ENCODE results near the gene ZDHHC14. TPM values are rescaled to one million over a fixed set of nuclear protein-coding genes. Genes with fewer than 3 reads are reported as not detected.

The ZDHHC14 gene
- total RNA-seq, 1 experiment from 2014 or later: 3.2 TPM

DNA sequence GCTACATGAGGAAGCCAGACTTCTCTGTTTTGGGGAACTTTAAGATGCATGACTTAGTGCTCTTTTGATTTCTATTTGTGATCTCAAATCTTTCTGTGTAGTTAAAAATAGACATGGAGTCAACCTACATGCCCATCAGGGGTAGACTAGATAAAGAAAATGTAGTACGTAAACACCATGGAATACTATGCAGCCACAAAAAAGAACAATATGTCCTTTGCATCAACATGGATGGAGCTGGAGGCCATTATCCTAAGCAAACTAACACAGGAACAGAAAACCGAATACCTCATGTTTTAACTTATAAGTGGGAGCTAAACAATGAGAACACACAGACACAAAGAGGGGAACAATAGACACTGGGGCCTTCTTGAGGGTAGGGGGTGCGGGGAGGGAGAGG, 102.8 kb downstream of the ZDHHC14 start:
- CTCF ChIA-PET: no interaction called here

GRCh38 chr6:157484181-157484580, 103.2 kb downstream of the ZDHHC14 start:
- POLR2A ChIA-PET (ENCODE audit: low non-redundant PET): no interaction called here
- no TSS peak for BruUV-seq (replicated peaks)
- Histone ChIP-seq H3K27me3 (replicated peaks; ENCODE audit: insufficient read depth, low read depth, low read length, poor library complexity) (no peaks in the 10 kb centered on the region), H3K4me3 (ENCODE audit: low read depth, low read length, poor library complexity, severe bottlenecking) (no peak overlapping the region), H3K9me3 (ENCODE audit: low read depth, low read length, poor library complexity, severe bottlenecking) (no peaks in the 10 kb centered on the region), H3K27ac (ENCODE audit: low read depth, low read length, poor library complexity, severe bottlenecking) (no peak overlapping the region), H3K4me1 (ENCODE audit: insufficient read depth, low read length, poor library complexity, severe bottlenecking) (no peaks in the 10 kb centered on the region), H3K36me3 (ENCODE audit: insufficient read depth, low read length, poor library complexity, severe bottlenecking) (no peaks in the 10 kb centered on the region)
- no peak for DNase-seq (ENCODE audit: low spot score)
- CTCF ChIA-PET: no interaction called here
- intact Hi-C loops (cut with micrococcal nuclease; ENCODE audit: unreplicated experiment): no loop called here
- TF ChIP-seq CTCF (conservative IDR thresholded peaks at IDR 0.05; ENCODE audit: low read depth, low read length): no peak
- TF ChIP-seq EZH2 (IDR thresholded peaks at IDR 0.05; ENCODE audit: borderline replicate concordance, low read depth, low read length, poor library complexity, severe bottlenecking): no peak

More for the DNA sequence above, 102.8 kb downstream of the ZDHHC14 start:
- DNase-seq (ENCODE audit: low spot score): no peak
- no peak overlapping the region for H3K4me3 ChIP-seq (ENCODE audit: low read depth, low read length, poor library complexity, severe bottlenecking)
- H3K27me3 ChIP-seq (replicated peaks; ENCODE audit: insufficient read depth, low read depth, low read length, poor library complexity): no peaks in the 10 kb centered on the region
- no TSS peak for BruUV-seq (replicated peaks)
- H3K9me3 ChIP-seq (ENCODE audit: low read depth, low read length, poor library complexity, severe bottlenecking): no peaks in the 10 kb centered on the region
- TF ChIP-seq EZH2 (IDR thresholded peaks at IDR 0.05; ENCODE audit: borderline replicate concordance, low read depth, low read length, poor library complexity, severe bottlenecking) (no peak), CTCF (conservative IDR thresholded peaks at IDR 0.05; ENCODE audit: low read depth, low read length) (no peak)
- intact Hi-C loops (cut with micrococcal nuclease; ENCODE audit: unreplicated experiment): no loop called here
- H3K36me3 ChIP-seq (ENCODE audit: insufficient read depth, low read length, poor library complexity, severe bottlenecking): no peaks in the 10 kb centered on the region
- POLR2A ChIA-PET (ENCODE audit: low non-redundant PET): no interaction called here
- no peak overlapping the region for H3K27ac ChIP-seq (ENCODE audit: low read depth, low read length, poor library complexity, severe bottlenecking)
- H3K4me1 ChIP-seq (ENCODE audit: insufficient read depth, low read length, poor library complexity, severe bottlenecking): no peaks in the 10 kb centered on the region

DNA sequence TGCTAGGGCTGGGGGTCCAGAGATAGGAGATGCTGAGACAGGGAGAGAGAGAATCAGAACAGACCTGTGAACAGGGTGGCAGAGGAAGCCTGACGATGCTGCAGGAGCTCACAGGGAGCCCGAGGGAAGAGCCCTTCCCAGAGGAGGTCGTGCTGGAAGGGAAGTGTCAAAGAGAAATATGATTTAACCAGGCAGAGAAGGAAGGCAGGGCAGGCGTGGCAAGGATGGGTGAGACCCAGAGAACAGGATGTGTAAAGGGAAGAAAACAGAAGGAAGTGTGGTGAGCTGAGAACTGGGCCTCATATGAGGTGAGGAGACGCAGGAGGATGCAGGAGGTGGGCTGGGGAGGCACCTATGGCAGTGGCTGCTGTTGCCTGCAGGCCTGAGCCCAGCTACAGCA, 105.6 kb downstream of the ZDHHC14 start:
- intact Hi-C loops (cut with micrococcal nuclease; ENCODE audit: unreplicated experiment): no loop called here
- no peak overlapping the region for H3K4me3 ChIP-seq (ENCODE audit: low read depth, low read length, poor library complexity, severe bottlenecking)
- no peaks in the 10 kb centered on the region for H3K9me3 ChIP-seq (ENCODE audit: low read depth, low read length, poor library complexity, severe bottlenecking)
- TF ChIP-seq EZH2 (IDR thresholded peaks at IDR 0.05; ENCODE audit: borderline replicate concordance, low read depth, low read length, poor library complexity, severe bottlenecking) (no peak), CTCF (conservative IDR thresholded peaks at IDR 0.05; ENCODE audit: low read depth, low read length) (no peak)
- H3K27me3 ChIP-seq (replicated peaks; ENCODE audit: insufficient read depth, low read depth, low read length, poor library complexity): no peaks in the 10 kb centered on the region
- H3K4me1 ChIP-seq (ENCODE audit: insufficient read depth, low read length, poor library complexity, severe bottlenecking): no peaks in the 10 kb centered on the region
- H3K36me3 ChIP-seq (ENCODE audit: insufficient read depth, low read length, poor library complexity, severe bottlenecking): no peaks in the 10 kb centered on the region
- no peak overlapping the region for H3K27ac ChIP-seq (ENCODE audit: low read depth, low read length, poor library complexity, severe bottlenecking)
- BruUV-seq (replicated peaks): no TSS peak
- ChIA-PET POLR2A (ENCODE audit: low non-redundant PET) (no interaction called here), CTCF (no interaction called here)
- DNase-seq (ENCODE audit: low spot score): no peak

Data from A673 (cell line).